HepG2 (cell line): ENCODE results near the gene SUCLG2. TPM values are rescaled to one million over a fixed set of nuclear protein-coding genes. Genes with fewer than 3 reads are reported as not detected.

Experiments used
- ATAC-seq: fragments of 200-7000 bp; cut with Tn5 transposase; 3 replicates; pipeline ENCODE4 v1.9.1; 2020; ENCODE audit warnings: mild to moderate bottlenecking, moderate library complexity
- BruUV-seq: library from RNA; stranded (reverse); fragments of 400-500 nt; replicated peaks from 2 replicates; lab custom pipeline; 2021; lab: Mats Ljungman, UMichigan
- CTCF ChIA-PET: fragments of 300-600 bp; formaldehyde crosslinking; extraction: SDS; loops from one replicate; lab custom pipeline; 2021; ENCODE audit warnings: low total read pairs, inconsistent platforms, low intra/inter-chr PET ratio; lab: Yijun Ruan, JAX
- POLR2A ChIA-PET: fragments of 350-600 bp; sonication (Branson Sonifier 250); formaldehyde crosslinking; loops from one replicate; lab custom pipeline; 2020; ENCODE audit warnings: antibody characterized with exemption, inconsistent platforms; lab: Yijun Ruan, JAX
- DNase-seq: peaks from one replicate; pipeline ENCODE4 v3.0.0-alpha.2; 2015; ENCODE audit warnings: low spot score
- FAIRE-seq: peaks from 3 replicates; lab custom pipeline; 2011; peaks lifted over from hg19 to GRCh38; lab: Jason Lieb, UNC
- H2AFZ ChIP-seq: one replicate; pipeline ENCODE4 v1.6.1; 2011; ENCODE audit warnings: low read length, inconsistent platforms
- H3K27ac ChIP-seq: fragments of 300-600 bp; 3 replicates; pipeline ENCODE4 v1.8.0; 2011; ENCODE audit warnings: mixed run types, mild to moderate bottlenecking, mixed read lengths, low read length, inconsistent platforms; ENCODE audit not compliant: insufficient read depth; ENCODE audit errors: extremely low read length
- H3K27me3 ChIP-seq, 2 experiments: fragments of 200-600 bp in 1 of 2; 2 replicates in 1 of 2; 3 replicates in 1 of 2; pipeline versions ENCODE4 v1.6.0 to v1.8.0; 2011; ENCODE audit warnings: low read length in 2 of 2, mild to moderate bottlenecking in 2 of 2, moderate library complexity in 2 of 2, inconsistent platforms in 1 of 2; ENCODE audit not compliant: insufficient read depth in 2 of 2, control insufficient read depth in 1 of 2
- H3K36me3 ChIP-seq, 2 experiments: fragments of 200-600 bp in 1 of 2; replicated peaks in 1 of 2; 2 replicates in 1 of 2; 3 replicates in 1 of 2; pipeline versions ENCODE4 v1.5.1 to v1.8.0; 2011; ENCODE audit warnings: low read length in 2 of 2, inconsistent platforms in 1 of 2; ENCODE audit not compliant: insufficient read depth in 2 of 2, control insufficient read depth in 1 of 2
- H3K4me1 ChIP-seq: 2 replicates; pipeline ENCODE4 v1.5.1; 2012; ENCODE audit warnings: low read length, inconsistent platforms; ENCODE audit not compliant: insufficient read depth
- H3K4me2 ChIP-seq: 2 replicates; pipeline ENCODE4 v1.6.0; 2011; ENCODE audit warnings: low read depth, low read length, inconsistent platforms
- H3K4me3 ChIP-seq, 3 experiments: fragments of 200-600 bp in 1 of 3; sonication (generic), shearing (Covaris generic) in 1 of 3; replicated peaks in 1 of 3; 2 replicates each; pipeline ENCODE4 v1.5.1; 2011 to 2016; ENCODE audit warnings: low read length in 3 of 3, inconsistent platforms in 2 of 3, low read depth in 2 of 3, mild to moderate bottlenecking in 2 of 3, control low read depth in 1 of 3, mixed read lengths in 1 of 3; ENCODE audit not compliant: insufficient read depth in 1 of 3
- H3K79me2 ChIP-seq: one replicate; pipeline ENCODE4 v1.6.1; 2011; ENCODE audit warnings: low read length, inconsistent platforms; ENCODE audit not compliant: insufficient read depth
- H3K9ac ChIP-seq: 2 replicates; pipeline ENCODE4 v1.6.0; 2011; ENCODE audit warnings: mild to moderate bottlenecking, low read depth, low read length, inconsistent platforms; ENCODE audit not compliant: insufficient read depth
- H3K9me3 ChIP-seq: 2 replicates; pipeline ENCODE4 v1.5.1; 2012; ENCODE audit warnings: mild to moderate bottlenecking, low read length
- H4K20me1 ChIP-seq: 2 replicates; pipeline ENCODE4 v1.6.0; 2011; ENCODE audit warnings: inconsistent platforms, mild to moderate bottlenecking, low read length, moderate library complexity; ENCODE audit not compliant: insufficient read depth
- FOXP1 ChIP-seq, 2 experiments: fragments of 450-650 bp in 1 of 2; IDR thresholded peaks; 2 replicates each; pipeline ENCODE4 v1.6.1; 2017 to 2018; ENCODE audit warnings: antibody characterized with exemption in 1 of 2
- GATAD2A ChIP-seq: IDR thresholded peaks from 2 replicates; pipeline ENCODE4 v1.6.1; 2016
- HNRNPL ChIP-seq: fragments of 200-400 bp; formaldehyde crosslinking; IDR thresholded peaks from 2 replicates; pipeline ENCODE4 v1.6.1; 2017; ENCODE audit warnings: mild to moderate bottlenecking, low read depth, low read length
- KLF9 ChIP-seq: IDR thresholded peaks from 2 replicates; pipeline ENCODE4 v1.6.1; 2016; ENCODE audit warnings: low read depth
- NFE2L2 ChIP-seq: fragments of 150-350 bp; IDR thresholded peaks from 2 replicates; pipeline ENCODE4 v1.6.1; 2014; ENCODE audit warnings: low read length
- REPIN1 ChIP-seq: sonication (generic); formaldehyde crosslinking; IDR thresholded peaks from 2 replicates; pipeline ENCODE4 v1.8.0; 2022; ENCODE audit warnings: missing genetic modification reagents, low read depth, mild to moderate bottlenecking, borderline replicate concordance
- SIN3B ChIP-seq: fragments of 150-350 bp; IDR thresholded peaks from 2 replicates; pipeline ENCODE4 v1.6.1; 2014; ENCODE audit warnings: low read length
- STAT5B ChIP-seq: sonication (generic); formaldehyde crosslinking; IDR thresholded peaks from 2 replicates; pipeline ENCODE4 v1.4.0; 2020; ENCODE audit warnings: missing genetic modification reagents
- THAP11 ChIP-seq: IDR thresholded peaks from 2 replicates; pipeline ENCODE4 v1.6.1; 2016; ENCODE audit warnings: missing biosample characterization, missing genetic modification reagents
- ZBTB7A ChIP-seq: sonication (generic); formaldehyde crosslinking; IDR thresholded peaks from 2 replicates; pipeline ENCODE4 v1.8.0; 2022; ENCODE audit warnings: mild to moderate bottlenecking, missing genetic modification reagents
- ZBTB8A ChIP-seq: sonication (generic); formaldehyde crosslinking; IDR thresholded peaks from 2 replicates; pipeline ENCODE4 v1.4.0; 2020; ENCODE audit warnings: mild to moderate bottlenecking, low read depth, missing genetic modification reagents, borderline replicate concordance
- ZNF17 ChIP-seq: sonication (generic); formaldehyde crosslinking; IDR thresholded peaks from 2 replicates; pipeline ENCODE4 v1.5.0; 2020; ENCODE audit warnings: mild to moderate bottlenecking, missing genetic modification reagents
- ZNF343 ChIP-seq: sonication (generic); formaldehyde crosslinking; IDR thresholded peaks from 2 replicates; pipeline ENCODE4 v1.4.0; 2020; ENCODE audit warnings: mild to moderate bottlenecking, missing genetic modification reagents
- ZNF552 ChIP-seq: sonication (generic); formaldehyde crosslinking; IDR thresholded peaks from 2 replicates; pipeline ENCODE4 v1.9.0; 2022; ENCODE audit warnings: missing genetic modification reagents, mild to moderate bottlenecking, borderline replicate concordance
- ZNF878 ChIP-seq: sonication (generic); formaldehyde crosslinking; IDR thresholded peaks from 2 replicates; pipeline ENCODE4 v1.8.1; 2023; ENCODE audit warnings: mild to moderate bottlenecking, missing genetic modification reagents, moderate library complexity
- in situ Hi-C: cut with HindIII; loops from 2 replicates; pipeline ENCODE4 v1.10.0; 2017; ENCODE audit warnings: low pct_unique_long_range_greater_than_20kb; ENCODE audit not compliant: extremely low pct_ligation_motif_present
- intact Hi-C: fragments of 100-400 bp; cut with micrococcal nuclease; formaldehyde crosslinking; loops from one replicate; pipeline ENCODE4 v1.10.0; 2022; ENCODE audit not compliant: unreplicated experiment
- polyA plus RNA-seq, 8 experiments: library from polyadenylated mRNA; depleted of rRNA in 3 of 8; stranded (reverse) in 7 of 8; unstranded in 1 of 8; fragments of >200 nt; fragmentation: Illumina TruSeq in 4 of 8; extraction: Trizol in 4 of 8; gene quantifications; 2 replicates each; pipeline versions ENCODE4 v1.2.1 to v1.2.3, GENCODE V29; 2011 to 2016; ENCODE audit warnings: low read depth in 4 of 8, missing spikeins in 1 of 8, mixed read lengths in 1 of 8; ENCODE audit not compliant: insufficient read depth in 1 of 8
- total RNA-seq, 5 experiments: library from RNA; depleted of rRNA; stranded (reverse); fragments of >200 nt; fragmentation: Illumina TruSeq; extraction: Trizol; gene quantifications; 2 replicates each; pipeline ENCODE4 v1.2.3, GENCODE V29; 2016; ENCODE audit warnings: low read depth in 1 of 5
- TF ChIP-seq, protein P1 (sequence below): IDR thresholded peaks from 2 replicates; pipeline ENCODE4 v1.6.1; 2016
- TF ChIP-seq, protein P2 (sequence below): sonication (generic); formaldehyde crosslinking; IDR thresholded peaks from 2 replicates; pipeline ENCODE4 v1.4.0; 2020; ENCODE audit warnings: missing genetic modification reagents, borderline replicate concordance

Gene SUCLG2
- total and polyA plus RNA-seq, 2 of the 13 experiments (the other 11 are each of a cell fraction or from before 2014, with no cell fraction given) = 21.4 to 64.9 TPM

DNA sequence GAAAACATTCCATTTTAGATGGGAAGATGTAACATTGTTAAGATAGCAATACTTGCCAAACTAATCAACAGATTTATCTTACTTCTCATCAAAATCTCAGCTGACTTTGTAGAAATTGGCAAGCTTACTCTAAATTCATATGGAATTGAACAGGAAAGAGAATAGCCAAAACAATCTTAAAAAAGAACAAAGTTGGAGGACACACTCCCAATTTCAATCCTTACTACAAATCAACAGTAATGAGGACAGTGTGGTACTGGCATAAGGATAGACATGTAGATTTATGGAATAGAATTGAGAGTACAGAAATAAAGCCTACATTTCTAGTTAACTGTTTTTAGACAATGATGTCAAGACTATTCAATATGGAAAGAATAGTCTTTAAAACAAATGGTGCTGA, 308.3 kb downstream of the SUCLG2 start:
- H3K27me3 ChIP-seq = no peaks in the 10 kb centered on the region; a peak in 1 of 5 replicates
- no peaks in the 10 kb centered on the region for H3K4me1 ChIP-seq
- H3K9ac ChIP-seq = no peak overlapping the region
- intact Hi-C loops = no loop called here
- H2AFZ ChIP-seq = no peak overlapping the region
- TF ChIP-seq FOXP1 (IDR thresholded peaks at IDR 0.05) (no peak), FOXP1 (CRISPR knock-in tag; IDR thresholded peaks at IDR 0.05) (no peak), GATAD2A (CRISPR knock-in tag) (no peak), ZNF17 (CRISPR knock-in tag) (no peak), ZBTB8A (CRISPR knock-in tag) (no peak), ZNF552 (no peak), NFE2L2 (no peak), SIN3B (no peak), ZNF878 (no peak), THAP11 (CRISPR knock-in tag) (no peak), ZNF343 (CRISPR knock-in tag) (no peak), STAT5B (CRISPR knock-in tag) (no peak), KLF9 (no peak), HNRNPL (no peak), REPIN1 (CRISPR knock-in tag) (no peak), ZBTB7A (CRISPR knock-in tag) (no peak)
- TF ChIP-seq, protein P1, sequence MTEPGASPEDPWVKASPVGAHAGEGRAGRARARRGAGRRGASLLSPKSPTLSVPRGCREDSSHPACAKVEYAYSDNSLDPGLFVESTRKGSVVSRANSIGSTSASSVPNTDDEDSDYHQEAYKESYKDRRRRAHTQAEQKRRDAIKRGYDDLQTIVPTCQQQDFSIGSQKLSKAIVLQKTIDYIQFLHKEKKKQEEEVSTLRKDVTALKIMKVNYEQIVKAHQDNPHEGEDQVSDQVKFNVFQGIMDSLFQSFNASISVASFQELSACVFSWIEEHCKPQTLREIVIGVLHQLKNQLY (CRISPR knock-in tag) = no peak
- TF ChIP-seq, protein P2, sequence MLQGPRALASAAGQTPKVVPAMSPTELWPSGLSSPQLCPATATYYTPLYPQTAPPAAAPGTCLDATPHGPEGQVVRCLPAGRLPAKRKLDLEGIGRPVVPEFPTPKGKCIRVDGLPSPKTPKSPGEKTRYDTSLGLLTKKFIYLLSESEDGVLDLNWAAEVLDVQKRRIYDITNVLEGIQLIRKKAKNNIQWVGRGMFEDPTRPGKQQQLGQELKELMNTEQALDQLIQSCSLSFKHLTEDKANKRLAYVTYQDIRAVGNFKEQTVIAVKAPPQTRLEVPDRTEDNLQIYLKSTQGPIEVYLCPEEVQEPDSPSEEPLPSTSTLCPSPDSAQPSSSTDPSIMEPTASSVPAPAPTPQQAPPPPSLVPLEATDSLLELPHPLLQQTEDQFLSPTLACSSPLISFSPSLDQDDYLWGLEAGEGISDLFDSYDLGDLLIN (CRISPR knock-in tag) = no peak
- TF ChIP-seq, all 625 proteins: peak for 0
- Histone ChIP-seq H3K4me3 (no peak overlapping the region), H3K36me3 (no peaks in the 10 kb centered on the region), H4K20me1 (no peaks in the 10 kb centered on the region), H3K27ac (no peak overlapping the region), H3K79me2 (no peaks in the 10 kb centered on the region), H3K4me2 (no peak overlapping the region), H3K9me3 (no peaks in the 10 kb centered on the region)
- CTCF ChIA-PET = no interaction called here
- POLR2A ChIA-PET = no interaction called here
- no peak for DNase-seq
- no TSS peak for BruUV-seq
- in situ Hi-C loops = no loop called here
- ATAC-seq = no peak
- FAIRE-seq = no peak
